K562 (cell line): ENCODE measurements around the gene MYO15A. TPM values are rescaled to one million over a fixed set of nuclear protein-coding genes. Genes with fewer than 3 reads are reported as not detected.

ENCODE experiments used
- ATAC-seq: fragments of 200-7000 bp; cut with Tn5 transposase; 3 replicates; pipeline ENCODE4 v1.9.1; 2020; ENCODE audit warnings: moderate library complexity
- BruUV-seq: library from RNA; stranded (reverse); fragments of 400-500 nt; replicated peaks from 2 replicates; lab custom pipeline; 2021; lab: Mats Ljungman, UMichigan
- CTCF ChIA-PET: fragments of 300-600 bp; formaldehyde crosslinking; extraction: SDS; loops from one replicate; lab custom pipeline; 2021; ENCODE audit warnings: low intra/inter-chr PET ratio; lab: Yijun Ruan, JAX
- POLR2A ChIA-PET: fragments of 300-600, 350-650 bp; sonication (Branson Sonifier 250); formaldehyde crosslinking; extraction: SDS; loops from one replicate; lab custom pipeline; 2021; ENCODE audit warnings: antibody characterized with exemption, inconsistent platforms; lab: Yijun Ruan, JAX
- DNase-seq, 4 experiments: peaks; one replicate each; pipeline versions ENCODE4 v3.0.0 to v3.0.0-alpha.2; 2011 to 2018; ENCODE audit warnings: low spot score in 3 of 4, mixed read lengths in 3 of 4; ENCODE audit errors: extremely low read depth in 1 of 4
- FAIRE-seq: peaks from 2 replicates; lab custom pipeline; 2011; peaks lifted over from hg19 to GRCh38; lab: Jason Lieb, UNC
- H2AFZ ChIP-seq: 2 replicates; pipeline ENCODE4 v1.6.0; 2011; ENCODE audit warnings: low read depth, low read length, control low read depth, inconsistent platforms
- H3K27ac ChIP-seq: fragments of 200-600 bp; 3 replicates; pipeline ENCODE4 v1.8.0; 2011; ENCODE audit warnings: low read depth, mild to moderate bottlenecking, control low read depth, inconsistent platforms, low read length, moderate library complexity, mixed read lengths; ENCODE audit errors: extremely low read depth
- H3K27me3 ChIP-seq, 2 experiments: fragments of 300-600 bp in 1 of 2; 2 replicates in 1 of 2; 3 replicates in 1 of 2; pipeline versions ENCODE4 v1.6.0 to v1.8.0; 2011; ENCODE audit warnings: inconsistent platforms in 2 of 2, low read length in 2 of 2, mild to moderate bottlenecking in 1 of 2, mixed read lengths in 1 of 2, moderate library complexity in 1 of 2; ENCODE audit not compliant: control insufficient read depth in 2 of 2, insufficient read depth in 2 of 2
- H3K36me3 ChIP-seq: fragments of 300-600 bp; 3 replicates; pipeline ENCODE4 v1.8.0; 2011; ENCODE audit warnings: mild to moderate bottlenecking, low read length, inconsistent platforms; ENCODE audit not compliant: control insufficient read depth, insufficient read depth
- H3K4me1 ChIP-seq, 2 experiments: fragments of 200-600 bp in 1 of 2; replicated peaks in 1 of 2; 2 replicates in 1 of 2; 3 replicates in 1 of 2; pipeline versions ENCODE4 v1.5.1 to v1.8.0; 2011; ENCODE audit warnings: inconsistent platforms in 2 of 2, low read length in 2 of 2, mild to moderate bottlenecking in 1 of 2, mixed read lengths in 1 of 2, moderate library complexity in 1 of 2; ENCODE audit not compliant: control insufficient read depth in 2 of 2, insufficient read depth in 2 of 2
- H3K4me2 ChIP-seq: 2 replicates; pipeline ENCODE4 v1.6.1; 2011; ENCODE audit warnings: low read length, control low read depth, inconsistent platforms, mixed read lengths; ENCODE audit not compliant: insufficient read depth
- H3K4me3 ChIP-seq: fragments of 200-600 bp; sonication (generic), shearing (Covaris generic); 2 replicates; pipeline ENCODE4 v1.5.1; 2016; ENCODE audit warnings: control low read depth, inconsistent platforms
- H3K79me2 ChIP-seq: fragments of 200-600 bp; 3 replicates; pipeline ENCODE4 v1.8.0; 2011; ENCODE audit warnings: low read length, inconsistent platforms; ENCODE audit not compliant: control insufficient read depth, insufficient read depth
- H3K9ac ChIP-seq, 2 experiments: 2 replicates each; pipeline versions ENCODE4 v1.6.0 to v1.6.1; 2011; ENCODE audit warnings: low read depth in 2 of 2, low read length in 2 of 2, control low read depth in 1 of 2, inconsistent platforms in 1 of 2, mild to moderate bottlenecking in 1 of 2, mixed read lengths in 1 of 2; ENCODE audit not compliant: insufficient read depth in 1 of 2
- H3K9me1 ChIP-seq: one replicate; pipeline ENCODE4 v1.6.0; 2011; ENCODE audit warnings: inconsistent platforms, mild to moderate bottlenecking, low read length, moderate library complexity; ENCODE audit not compliant: control insufficient read depth, insufficient read depth
- H3K9me3 ChIP-seq: replicated peaks from 2 replicates; pipeline ENCODE4 v1.5.1; 2011; ENCODE audit warnings: low read depth, low read length, inconsistent platforms; ENCODE audit not compliant: control insufficient read depth, insufficient read depth
- H4K20me1 ChIP-seq: replicated peaks from 2 replicates; pipeline ENCODE4 v1.6.1; 2011; ENCODE audit warnings: low read length, inconsistent platforms, mixed read lengths; ENCODE audit not compliant: control insufficient read depth, insufficient read depth
- HINFP ChIP-seq: fragments of 450-650 bp; conservative IDR thresholded peaks from 2 replicates; pipeline ENCODE4 v1.6.1; 2016; ENCODE audit warnings: missing genetic modification characterization, low read depth, mild to moderate bottlenecking, control low read depth, missing compliant biosample characterization
- HMG20A ChIP-seq: fragments of 450-650 bp; formaldehyde crosslinking; conservative IDR thresholded peaks from 2 replicates; pipeline ENCODE4 v1.4.0; 2020; ENCODE audit warnings: mild to moderate bottlenecking, mixed read lengths
- KLF1 ChIP-seq: fragments of 450-650 bp; IDR thresholded peaks from 2 replicates; pipeline ENCODE4 v1.6.1; 2016; ENCODE audit warnings: missing genetic modification characterization, missing compliant biosample characterization
- TFAM ChIP-seq: fragments of 250-450 bp; sonication (Bioruptor Pico); conservative IDR thresholded peaks from 2 replicates; pipeline ENCODE4 v1.5.0; 2021; ENCODE audit warnings: mild to moderate bottlenecking, moderate library complexity
- YBX1 ChIP-seq: fragments of 450-650 bp; IDR thresholded peaks from 2 replicates; pipeline ENCODE4 v1.7.1; 2016; ENCODE audit warnings: mild to moderate bottlenecking
- ZKSCAN1 ChIP-seq: fragments of 150-350 bp; IDR thresholded peaks from 2 replicates; pipeline ENCODE4 v1.6.1; 2016; ENCODE audit warnings: low read depth, low read length
- ZNF347 ChIP-seq: fragments of 450-650 bp; formaldehyde crosslinking; IDR thresholded peaks from 2 replicates; pipeline ENCODE4 v1.4.0; 2020; ENCODE audit warnings: low read depth, mild to moderate bottlenecking, moderate library complexity
- ZNF696 ChIP-seq: fragments of 250-450 bp; sonication (Bioruptor Pico); conservative IDR thresholded peaks from 2 replicates; pipeline ENCODE4 v1.4.0; 2020; ENCODE audit warnings: mild to moderate bottlenecking, moderate library complexity
- WGBS: fragments of 100-300 bp; shearing (Covaris generic); methylation state at CpG from one replicate; pipeline ENCODE4 v1.1.6; 2016; ENCODE audit warnings: low coverage, mixed read lengths; ENCODE audit not compliant: insufficient coverage; ENCODE audit errors: missing lambda C conversion rate; 5-methylcytosine and 5-hydroxymethylcytosine counted together
- in situ Hi-C: fragments of 300-500 bp; cut with MboI; formaldehyde crosslinking; loops from 4 replicates; pipeline ENCODE4 v1.15.0; 2018; ENCODE audit warnings: inconsistent platforms, mixed read lengths
- intact Hi-C: fragments of 100-400 bp; cut with micrococcal nuclease; formaldehyde crosslinking; loops from 2 replicates; pipeline ENCODE4 v1.14.2; 2022
- polyA plus RNA-seq, 8 experiments: library from polyadenylated mRNA; depleted of rRNA in 4 of 8; stranded (reverse) in 5 of 8; unstranded in 3 of 8; fragments of >200 nt; fragmentation: Nextera tagmentation in 2 of 8; fragmentation: Illumina TruSeq in 1 of 8; extraction: Ambion mirVana in 2 of 8; extraction: Trizol in 1 of 8; gene quantifications; 2 replicates each; pipeline versions ENCODE4 v1.2.1 to v1.2.3, GENCODE V29; 2011 to 2014; ENCODE audit warnings: inconsistent platforms in 1 of 8, missing spikeins in 1 of 8
- total RNA-seq, 7 experiments: library from RNA; depleted of rRNA in 6 of 7; stranded (reverse); fragments of >200 nt in 6 of 7; fragmentation: Illumina TruSeq in 2 of 7; extraction: Trizol in 2 of 7; gene quantifications; 2 replicates each; pipeline versions ENCODE4 v1.2.1 to v1.2.3, GENCODE V29; 2011 to 2021; ENCODE audit warnings: low replicate concordance in 1 of 7

Gene MYO15A
- total and polyA plus RNA-seq, 9 of the 15 experiments (the other 6 are each of a cell fraction or from before 2014, with no cell fraction given): 0.05 to 0.88 (median 0.14) TPM; not detected in 1

DNA sequence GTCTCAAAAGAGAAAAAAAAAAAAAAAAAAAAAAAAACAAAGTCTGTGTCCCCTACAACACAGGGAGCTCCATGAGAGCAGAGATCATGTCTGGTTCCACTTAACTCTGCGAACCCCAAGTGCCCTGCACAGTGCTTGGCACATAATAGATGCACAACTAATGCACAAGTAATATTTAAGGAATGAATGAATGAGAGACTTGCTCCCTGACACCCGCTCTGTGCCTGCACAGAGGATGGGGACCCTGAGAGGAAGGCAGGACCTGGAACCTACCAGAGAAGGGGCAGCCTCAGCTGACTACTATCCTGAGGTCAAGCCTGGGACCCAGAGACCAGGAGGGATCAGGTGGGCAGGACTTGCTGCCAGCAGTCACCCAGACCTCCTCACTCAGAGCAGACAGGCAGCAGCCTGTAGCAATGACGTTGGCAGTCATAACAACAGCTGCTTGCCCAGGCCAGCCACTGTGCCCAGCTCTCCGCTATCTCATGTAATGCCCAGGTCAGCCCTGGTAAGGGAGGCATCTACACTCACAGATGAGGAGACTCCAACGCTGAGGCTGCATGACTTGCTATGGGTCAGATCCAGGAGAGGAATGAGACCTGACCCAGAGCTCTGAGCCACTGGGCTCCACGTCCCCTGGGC lies 2.9 kb downstream of the MYO15A start:
- H4K20me1 ChIP-seq: peaks cover 3% of the 10 kb centered on the region; the same call in 1 of the 2 replicates
- no TSS peak for BruUV-seq
- CTCF ChIA-PET: no interaction called here
- no peaks in the 10 kb centered on the region for H3K79me2 ChIP-seq
- TF ChIP-seq HMG20A (CRISPR knock-in tag) (no peak), YBX1 (no peak), TFAM (CRISPR knock-in tag) (no peak), ZNF696 (CRISPR knock-in tag) (no peak), ZNF347 (CRISPR knock-in tag) (no peak), HINFP (tag) (no peak), KLF1 (no peak), ZKSCAN1 (no peak)
- H3K9me1 ChIP-seq: no peaks in the 10 kb centered on the region
- DNase-seq (no peak), FAIRE-seq (no peak), ATAC-seq (no peak)
- no peaks in the 10 kb centered on the region for H3K27me3 ChIP-seq
- H3K36me3 ChIP-seq: no peaks in the 10 kb centered on the region
- in situ Hi-C loops: no loop called here
- H3K4me1 ChIP-seq: peaks cover 0 to 8% of the 10 kb centered on the region in 2 experiments; a peak in 2 of 5 replicates
- no peak overlapping the region for H2AFZ ChIP-seq
- intact Hi-C loops: no loop called here
- H3K4me2 ChIP-seq: no peak overlapping the region
- no peaks in the 10 kb centered on the region for H3K9me3 ChIP-seq
- peak overlapping the region in 1 of 2 experiments; percentile 20; a peak in 1 of 4 replicates for H3K9ac ChIP-seq
- POLR2A ChIA-PET: no interaction called here
- H3K27ac ChIP-seq: no peak overlapping the region
- no peak overlapping the region for H3K4me3 ChIP-seq
- 0% methylated on average over 5 of the region's 6 CpGs for WGBS
